MM.1S (cell line): Measurements from ENCODE around the gene ACTR6.
"Not testable (repeated sequence)": the region's sequence is repeated elsewhere in the genome, so short reads cannot be mapped to it uniquely, and the experiment has no call there.

Source experiments
- DNase-seq: peaks from one replicate; pipeline ENCODE4 v3.0.0-alpha.2; 2015
- H2AFZ ChIP-seq: fragments of 300-600 bp; sonication (generic); 2 replicates; pipeline ENCODE4 v1.6.0; 2016; ENCODE audit warnings: antibody characterized with exemption, low read length
- H3F3A ChIP-seq: fragments of 300-600 bp; sonication (generic); 2 replicates; pipeline ENCODE4 v1.6.1; 2016; ENCODE audit warnings: mild to moderate bottlenecking, antibody characterized with exemption, low read length, moderate library complexity, mixed read lengths; ENCODE audit not compliant: insufficient read depth
- H3K27ac ChIP-seq: fragments of 300-600 bp; sonication (generic); 2 replicates; pipeline ENCODE4 v1.5.1; 2016; ENCODE audit warnings: mild to moderate bottlenecking, low read length
- H3K27me3 ChIP-seq: fragments of 300-600 bp; sonication (generic); replicated peaks from 2 replicates; pipeline ENCODE4 v1.6.0; 2016; ENCODE audit warnings: low read length; ENCODE audit not compliant: insufficient read depth
- H3K36me3 ChIP-seq: fragments of 300-600 bp; sonication (generic); replicated peaks from 2 replicates; pipeline ENCODE4 v1.6.1; 2016; ENCODE audit warnings: mild to moderate bottlenecking, low read length, mixed read lengths; ENCODE audit not compliant: insufficient read depth
- H3K4me1 ChIP-seq: fragments of 300-600 bp; sonication (generic); 2 replicates; pipeline ENCODE4 v1.6.1; 2016; ENCODE audit warnings: low read length, mixed read lengths
- H3K4me2 ChIP-seq: fragments of 300-600 bp; sonication (generic); 2 replicates; pipeline ENCODE4 v1.6.0; 2016; ENCODE audit warnings: low read depth, low read length
- H3K4me3 ChIP-seq: fragments of 300-600 bp; sonication (generic); 2 replicates; pipeline ENCODE4 v1.5.1; 2016; ENCODE audit warnings: low read length, mixed read lengths
- H3K79me2 ChIP-seq: fragments of 300-600 bp; sonication (generic); 2 replicates; pipeline ENCODE4 v1.6.1; 2016; ENCODE audit warnings: mixed run types, low read length, mixed read lengths
- H3K9ac ChIP-seq: fragments of 300-600 bp; sonication (generic); 2 replicates; pipeline ENCODE4 v1.6.1; 2016; ENCODE audit warnings: low read length, mixed read lengths
- H3K9me2 ChIP-seq: fragments of 300-600 bp; sonication (generic); replicated peaks from 2 replicates; pipeline ENCODE4 v1.6.1; 2016; ENCODE audit warnings: mild to moderate bottlenecking, low read length, mixed read lengths; ENCODE audit not compliant: insufficient read depth
- H3K9me3 ChIP-seq: fragments of 300-600 bp; sonication (generic); replicated peaks from 2 replicates; pipeline ENCODE4 v1.6.1; 2016; ENCODE audit warnings: mild to moderate bottlenecking, low read length, mixed read lengths; ENCODE audit not compliant: insufficient read depth
- H4K20me1 ChIP-seq: fragments of 300-600 bp; sonication (generic); 2 replicates; pipeline ENCODE4 v1.6.1; 2016; ENCODE audit warnings: mild to moderate bottlenecking, low read length, moderate library complexity, mixed read lengths; ENCODE audit not compliant: insufficient read depth
- EZH2 ChIP-seq: fragments of 300-600 bp; sonication (generic); optimal IDR thresholded peaks from 2 replicates; pipeline ENCODE3; 2017; ENCODE audit warnings: low read depth, mild to moderate bottlenecking, antibody characterized with exemption, low read length, mixed read lengths
- EZH2phosphoT487 ChIP-seq: fragments of 300-600 bp; sonication (generic); IDR thresholded peaks from 2 replicates; pipeline ENCODE4 v1.6.1; 2018; ENCODE audit warnings: antibody characterized with exemption, low read length
- TF ChIP-seq, protein P1 (sequence below): fragments of 300-600 bp; sonication (generic); IDR thresholded peaks from 2 replicates; pipeline ENCODE4 v1.5.1; 2016; ENCODE audit warnings: antibody characterized with exemption, low read length, mixed read lengths

ACTR6 gene

DNA sequence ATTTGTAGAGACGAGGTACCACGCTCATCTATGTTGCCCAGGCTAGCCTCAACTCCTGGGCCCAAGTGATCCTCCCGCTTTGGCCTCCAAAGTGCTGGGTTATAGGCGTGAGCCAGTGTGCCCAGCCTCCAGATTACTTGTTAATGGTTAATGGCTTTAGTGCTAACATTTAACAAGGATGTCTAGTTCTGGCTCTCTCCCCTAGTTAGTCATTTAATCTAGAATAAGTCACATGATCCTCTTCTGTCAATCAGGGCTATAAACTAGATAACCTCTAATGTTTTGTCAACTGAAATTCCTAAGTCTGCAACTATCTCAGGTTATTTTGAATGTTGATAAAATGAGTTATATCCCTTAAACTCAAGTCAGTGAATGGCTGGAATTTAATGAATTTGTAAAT is 15.7 kb downstream of the ACTR6 start:
- H3K4me1 ChIP-seq, result no peaks in the 10 kb centered on the region

DNA sequence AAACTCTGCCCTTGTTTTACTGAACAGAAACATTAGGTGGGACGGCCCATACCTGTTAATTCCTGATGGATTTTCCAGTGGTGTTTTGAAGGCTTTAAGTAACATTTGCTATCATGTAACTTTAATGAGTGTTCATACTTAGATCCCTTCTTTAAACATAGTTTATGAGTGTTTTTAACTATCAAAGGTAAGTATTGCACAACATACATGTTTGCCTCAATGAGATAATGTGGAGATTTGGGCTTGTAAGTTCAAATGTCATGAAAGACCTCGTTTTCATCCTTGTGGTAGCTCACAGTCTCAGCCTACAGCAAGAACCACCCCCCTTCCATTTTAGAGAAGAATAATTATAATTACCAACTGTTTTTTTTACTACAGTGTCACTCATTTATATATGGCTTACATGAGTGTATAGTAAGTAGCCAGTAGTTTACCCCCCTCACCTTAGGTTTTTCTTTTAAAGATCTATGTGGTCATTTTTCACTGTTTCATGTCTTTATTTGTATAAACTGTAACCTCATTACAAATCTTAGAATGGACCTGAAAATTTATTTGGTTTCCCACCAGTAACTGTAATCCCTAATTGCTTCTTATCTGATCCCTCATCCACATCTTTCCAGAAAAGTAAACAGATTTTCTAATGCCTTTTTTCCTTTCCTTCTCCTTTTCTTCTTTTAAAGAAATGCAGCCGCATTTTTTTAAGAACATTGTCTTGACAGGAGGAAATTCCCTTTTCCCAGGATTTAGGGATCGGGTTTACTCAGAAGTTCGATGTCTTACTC is 18.9 kb downstream of the ACTR6 start:
- Histone ChIP-seq H3K9ac (no peak overlapping the region), H3K4me3 (no peak overlapping the region), H3K36me3 (no peaks in the 10 kb centered on the region; the same call in 1 of the 2 replicates), H3K9me2 (no peaks in the 10 kb centered on the region), H3K4me2 (no peak overlapping the region), H4K20me1 (no peaks in the 10 kb centered on the region), H3K79me2 (no peaks in the 10 kb centered on the region), H2AFZ (no peak overlapping the region), H3K27me3 (no peaks in the 10 kb centered on the region), H3F3A (no peaks in the 10 kb centered on the region), H3K27ac (no peak overlapping the region), H3K4me1 (no peaks in the 10 kb centered on the region), H3K9me3 (no peaks in the 10 kb centered on the region)
- TF ChIP-seq EZH2phosphoT487 (no peak), EZH2 (no peak)
- TF ChIP-seq, protein P1, sequence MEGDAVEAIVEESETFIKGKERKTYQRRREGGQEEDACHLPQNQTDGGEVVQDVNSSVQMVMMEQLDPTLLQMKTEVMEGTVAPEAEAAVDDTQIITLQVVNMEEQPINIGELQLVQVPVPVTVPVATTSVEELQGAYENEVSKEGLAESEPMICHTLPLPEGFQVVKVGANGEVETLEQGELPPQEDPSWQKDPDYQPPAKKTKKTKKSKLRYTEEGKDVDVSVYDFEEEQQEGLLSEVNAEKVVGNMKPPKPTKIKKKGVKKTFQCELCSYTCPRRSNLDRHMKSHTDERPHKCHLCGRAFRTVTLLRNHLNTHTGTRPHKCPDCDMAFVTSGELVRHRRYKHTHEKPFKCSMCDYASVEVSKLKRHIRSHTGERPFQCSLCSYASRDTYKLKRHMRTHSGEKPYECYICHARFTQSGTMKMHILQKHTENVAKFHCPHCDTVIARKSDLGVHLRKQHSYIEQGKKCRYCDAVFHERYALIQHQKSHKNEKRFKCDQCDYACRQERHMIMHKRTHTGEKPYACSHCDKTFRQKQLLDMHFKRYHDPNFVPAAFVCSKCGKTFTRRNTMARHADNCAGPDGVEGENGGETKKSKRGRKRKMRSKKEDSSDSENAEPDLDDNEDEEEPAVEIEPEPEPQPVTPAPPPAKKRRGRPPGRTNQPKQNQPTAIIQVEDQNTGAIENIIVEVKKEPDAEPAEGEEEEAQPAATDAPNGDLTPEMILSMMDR, result no peak
- DNase-seq, result no peak

More for the DNA sequence above, 15.7 kb downstream of the ACTR6 start:
- Histone ChIP-seq H3K4me2 (no peak overlapping the region), H3K9me3 (no peaks in the 10 kb centered on the region), H3K36me3 (peaks cover 3% of the 10 kb centered on the region; the same call in 1 of the 2 replicates), H3F3A (no peaks in the 10 kb centered on the region), H3K9ac (no peak overlapping the region), H3K27me3 (no peaks in the 10 kb centered on the region), H4K20me1 (no peaks in the 10 kb centered on the region), H3K9me2 (no peaks in the 10 kb centered on the region), H3K27ac (no peak overlapping the region), H3K4me3 (no peak overlapping the region), H3K79me2 (no peaks in the 10 kb centered on the region), H2AFZ (no peak overlapping the region)
- TF ChIP-seq, protein P1, result no peak
- no peak for TF ChIP-seq EZH2
- TF ChIP-seq EZH2phosphoT487, result no peak
- DNase-seq, result no peak

DNA sequence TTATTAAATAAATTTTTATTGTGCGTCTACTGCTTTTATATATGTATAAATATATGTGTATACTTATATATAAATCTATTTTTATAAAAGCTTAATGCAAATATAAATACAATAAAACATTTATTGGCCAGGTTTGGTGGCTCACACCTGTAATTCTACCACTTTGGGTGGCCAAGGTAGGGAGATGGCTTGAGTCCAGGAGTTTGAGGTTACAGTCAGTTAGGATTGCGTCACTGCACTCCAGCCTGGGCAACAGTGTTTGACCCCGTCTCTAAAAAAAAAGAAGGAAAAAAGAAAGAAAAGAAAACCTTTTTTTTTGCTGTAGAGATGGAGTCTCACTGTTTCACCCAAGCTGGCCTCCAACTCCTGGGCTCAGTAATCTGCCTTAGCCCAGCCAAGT is 20.9 kb downstream of the ACTR6 start:
- H3K9me3 ChIP-seq, result no peaks in the 10 kb centered on the region
- H3K36me3 ChIP-seq, result no peaks in the 10 kb centered on the region; the same call in 1 of the 2 replicates

DNA sequence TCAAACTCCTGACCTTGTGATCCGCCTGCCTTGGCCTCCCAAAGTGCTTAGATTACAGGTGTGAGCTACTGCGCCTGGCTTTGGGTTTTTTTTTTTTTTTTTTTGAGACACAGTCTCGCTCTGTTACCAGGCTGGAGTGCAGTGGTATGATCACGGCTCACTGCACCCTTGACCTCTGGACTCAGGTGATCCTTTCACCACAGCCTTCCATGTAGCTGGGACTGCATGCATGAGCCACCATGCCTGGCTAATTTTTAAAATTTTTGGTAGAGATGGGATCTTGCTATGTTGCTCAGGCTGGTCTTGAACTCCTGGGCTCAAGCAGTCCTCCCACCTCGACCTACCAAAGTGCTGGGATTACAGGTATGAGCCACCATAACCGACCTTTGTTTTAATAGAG is 21.6 kb downstream of the ACTR6 start:
- H3K27me3 ChIP-seq, result not testable (repeated sequence)

More for the DNA sequence above, 20.9 kb downstream of the ACTR6 start:
- H3K4me2 ChIP-seq, result no peak overlapping the region
- H3K4me1 ChIP-seq, result no peaks in the 10 kb centered on the region
- DNase-seq, result no peak
- TF ChIP-seq, protein P1, result no peak
- TF ChIP-seq EZH2 (no peak), EZH2phosphoT487 (no peak)
- H3K4me3 ChIP-seq, result no peak overlapping the region
- no peaks in the 10 kb centered on the region for H3F3A ChIP-seq
- no peaks in the 10 kb centered on the region for H3K9me2 ChIP-seq
- H4K20me1 ChIP-seq, result no peaks in the 10 kb centered on the region
- no peaks in the 10 kb centered on the region for H3K27me3 ChIP-seq
- H3K9ac ChIP-seq, result no peak overlapping the region
- no peak overlapping the region for H2AFZ ChIP-seq
- no peak overlapping the region for H3K27ac ChIP-seq
- H3K79me2 ChIP-seq, result no peaks in the 10 kb centered on the region

More for the DNA sequence above, 21.6 kb downstream of the ACTR6 start:
- not testable (repeated sequence) for H3K9me3 ChIP-seq, H3K4me1 ChIP-seq, H3K9ac ChIP-seq, H3K4me2 ChIP-seq, H3K9me2 ChIP-seq, H3K79me2 ChIP-seq, H2AFZ ChIP-seq, H3K27ac ChIP-seq, H4K20me1 ChIP-seq, H3F3A ChIP-seq, DNase-seq, H3K36me3 ChIP-seq, H3K4me3 ChIP-seq
